NCI-H82 treated with DMSO at 0.1 percent for 48 hours (cell line): ENCODE measurements around the gene DMD.
"Not testable (repeated sequence)": the region's sequence is repeated elsewhere in the genome, so short reads cannot be mapped to it uniquely, and the experiment has no call there.

ENCODE experiments used
- DNase-seq: peaks from one replicate; lab custom pipeline; 2025; ENCODE audit not compliant: unreplicated experiment; lab: John Stamatoyannopoulos, UW

Gene DMD

DNA sequence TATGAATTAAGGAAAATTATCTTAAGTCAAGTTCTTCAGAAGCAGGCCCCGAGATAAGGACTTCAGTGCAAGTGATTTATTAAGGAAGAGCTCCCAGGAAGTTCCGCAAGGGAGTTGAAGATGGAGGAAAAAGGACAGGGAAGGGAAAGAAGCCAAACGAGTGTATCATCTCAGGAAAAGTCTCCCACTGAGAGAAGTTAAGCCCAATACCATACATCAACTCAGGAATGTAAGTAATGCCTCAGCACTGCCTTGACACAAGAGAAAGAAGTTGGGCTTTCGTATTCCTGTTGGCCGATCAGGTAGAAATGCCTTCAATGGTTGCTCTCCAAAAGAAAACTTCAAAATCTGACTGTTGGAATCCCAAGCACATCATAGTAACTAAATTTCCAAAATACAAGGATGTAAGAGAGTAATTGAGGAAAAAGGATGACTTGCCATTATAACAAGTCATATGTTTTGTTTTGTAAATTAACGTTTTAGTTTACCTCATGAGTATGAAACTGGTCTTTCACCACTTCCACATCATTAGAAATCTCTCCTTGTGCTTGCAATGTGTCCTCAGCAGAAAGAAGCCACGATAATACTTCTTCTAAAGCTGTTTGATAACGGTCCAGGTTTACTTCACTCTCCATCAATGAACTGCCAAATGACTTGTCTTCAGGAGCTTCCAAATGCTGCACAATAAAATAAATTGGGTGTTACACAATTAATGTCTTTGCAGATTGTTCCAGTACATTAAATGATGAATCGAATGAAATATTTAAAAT is 566.7 kb downstream of the DMD start:
- no peak for DNase-seq

DNA sequence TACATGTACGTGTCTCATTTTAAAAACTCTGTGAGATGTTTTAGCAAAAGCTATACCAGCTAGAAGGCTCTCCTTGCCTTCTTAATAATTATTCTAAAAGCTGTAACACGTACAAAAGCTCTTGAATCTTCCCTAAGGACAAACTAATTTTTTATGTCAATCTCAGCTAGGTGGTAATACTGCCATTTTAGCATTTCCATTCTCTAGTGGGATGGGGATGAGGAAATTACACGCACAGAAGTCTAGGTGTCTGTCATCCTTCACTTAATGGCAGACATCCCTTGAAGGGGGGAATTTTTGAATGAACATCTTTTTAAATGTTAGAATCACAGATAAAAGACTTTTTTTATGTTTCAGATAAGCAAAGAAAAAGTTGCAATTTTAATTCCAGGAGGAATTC is 569.1 kb downstream of the DMD start:
- DNase-seq, result no peak

DNA sequence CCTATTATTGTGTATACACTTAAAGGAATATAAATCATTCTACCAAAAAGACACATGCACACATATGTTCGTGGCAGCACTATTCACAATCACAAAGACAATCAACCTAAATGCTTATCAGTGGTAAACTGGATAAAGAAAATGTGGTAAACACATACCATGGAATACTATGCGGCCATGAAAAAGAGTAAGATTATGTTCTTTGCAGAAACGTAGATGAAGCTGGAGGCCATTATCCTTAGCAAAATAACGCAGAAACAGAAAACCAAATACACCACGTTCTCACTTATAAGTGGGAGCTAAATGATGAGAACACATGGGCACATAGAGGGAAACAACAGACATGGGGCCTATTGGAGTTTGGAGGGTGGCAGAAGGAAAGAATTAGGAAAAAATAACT is 593.2 kb downstream of the DMD start:
- no peak for DNase-seq

DNA sequence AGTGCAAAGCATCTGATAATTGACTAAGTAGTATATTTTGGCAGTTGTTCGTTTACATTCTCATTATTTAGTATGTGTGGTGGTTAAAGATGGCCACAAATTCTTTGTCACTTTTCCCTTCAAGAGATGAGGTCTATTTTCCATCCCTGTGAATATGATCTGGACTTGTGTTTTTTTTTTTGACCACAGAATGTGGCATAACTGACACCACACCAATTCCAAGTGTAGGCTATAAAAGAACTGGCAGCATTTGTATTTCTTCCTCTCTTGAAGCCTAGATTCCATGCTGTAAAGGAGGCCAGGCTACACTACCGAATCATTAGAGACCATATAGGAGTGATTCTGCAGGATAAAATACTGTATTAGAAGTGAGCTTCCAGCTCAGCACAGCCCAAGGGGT is 596.6 kb downstream of the DMD start:
- no peak for DNase-seq

DNA sequence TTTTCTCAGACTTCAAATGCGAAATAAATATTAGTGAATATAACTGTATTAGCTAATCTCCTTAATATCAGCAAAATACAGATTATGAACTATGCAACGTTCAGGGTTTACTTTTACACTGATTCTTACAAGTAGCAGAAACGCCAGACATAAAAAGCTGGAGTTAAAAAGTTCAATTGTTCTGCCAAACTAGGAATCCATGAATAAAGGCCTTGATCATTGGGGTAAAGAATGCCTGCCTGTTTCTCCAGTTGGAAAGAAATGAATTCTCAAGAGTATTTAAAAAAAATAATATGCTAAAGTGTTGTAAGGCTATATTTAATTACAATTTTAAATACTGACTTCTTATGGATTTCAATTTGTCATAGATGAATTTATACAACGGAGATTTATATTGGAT is 612.2 kb downstream of the DMD start:
- no peak for DNase-seq

DNA sequence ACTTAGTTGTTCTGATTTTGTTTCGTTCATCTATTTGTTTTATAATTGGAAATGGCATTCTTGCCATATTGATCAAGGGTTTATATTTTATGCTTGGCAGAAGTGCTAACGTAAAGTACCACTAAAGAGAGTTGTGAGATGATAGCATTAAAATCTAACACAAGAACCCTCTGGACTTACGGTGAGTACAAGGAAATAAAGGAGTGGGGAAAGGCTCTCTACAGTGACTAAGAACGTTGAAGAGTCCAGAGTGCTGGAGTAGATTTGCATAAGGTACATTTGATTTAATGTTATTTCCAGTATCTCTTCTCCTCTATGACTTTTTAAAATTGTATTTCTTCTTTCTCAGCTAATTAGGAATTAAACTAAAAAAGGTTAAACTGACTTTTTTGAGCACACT is 612.6 kb downstream of the DMD start:
- DNase-seq, result no peak

DNA sequence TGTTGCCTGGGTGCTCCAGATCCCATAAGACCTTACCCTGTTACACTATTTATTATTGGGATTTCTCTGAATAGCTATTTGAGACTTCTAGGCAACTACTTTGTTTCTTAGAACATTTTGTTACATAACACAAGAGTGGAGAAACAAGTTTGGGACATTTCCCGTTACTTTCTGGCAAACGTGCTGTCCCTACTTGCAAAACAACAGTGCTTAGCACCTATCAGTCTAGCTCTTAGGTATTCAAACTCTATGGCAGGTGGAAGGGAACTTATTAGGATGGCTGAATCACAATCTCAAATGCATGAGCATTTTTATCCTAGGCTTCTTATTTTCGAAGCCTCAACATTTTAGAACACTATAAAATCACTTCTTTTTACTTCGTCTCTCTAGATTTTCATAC is 613.6 kb downstream of the DMD start:
- no peak for DNase-seq

DNA sequence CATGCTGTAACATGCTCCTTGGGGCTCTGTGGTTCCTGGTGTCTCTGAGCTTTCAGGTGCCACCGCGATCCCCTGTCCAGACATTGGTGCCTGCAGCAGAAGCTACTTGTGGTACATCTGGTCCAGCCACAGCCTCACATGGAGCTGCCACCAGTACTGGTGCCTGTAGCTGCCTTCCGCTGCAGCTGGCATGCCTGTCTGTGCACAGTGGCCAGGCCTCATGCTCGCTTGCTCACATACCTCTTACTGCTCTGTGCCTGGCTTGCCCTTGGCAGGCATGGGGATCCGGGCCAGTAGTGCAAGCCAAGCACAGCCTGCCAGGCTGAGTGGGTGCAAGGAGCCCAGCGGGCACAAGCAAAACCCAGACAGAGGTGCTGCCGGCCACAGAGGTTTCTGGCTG is 618.6 kb downstream of the DMD start:
- DNase-seq, result no peak

DNA sequence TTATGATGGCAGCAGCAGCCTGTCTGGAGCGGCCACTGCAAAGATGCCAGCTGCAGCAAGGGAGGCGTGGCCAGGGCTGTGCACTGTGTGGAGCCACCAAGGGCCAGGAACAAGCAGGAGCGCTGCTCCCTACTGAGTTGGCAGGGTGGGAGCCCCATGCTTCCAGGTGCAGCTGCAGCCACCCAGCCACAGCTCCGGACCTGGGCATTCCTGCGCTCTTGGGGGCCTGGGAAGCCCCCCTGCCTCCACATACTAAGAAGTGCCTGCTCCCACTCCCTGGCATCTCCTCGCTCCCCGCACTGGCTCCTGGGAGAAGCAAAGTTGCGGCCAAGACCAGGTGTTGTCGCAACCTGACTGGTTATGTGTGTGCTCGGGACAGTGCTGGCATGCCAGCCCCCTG is 619.8 kb downstream of the DMD start:
- DNase-seq, result no peak

DNA sequence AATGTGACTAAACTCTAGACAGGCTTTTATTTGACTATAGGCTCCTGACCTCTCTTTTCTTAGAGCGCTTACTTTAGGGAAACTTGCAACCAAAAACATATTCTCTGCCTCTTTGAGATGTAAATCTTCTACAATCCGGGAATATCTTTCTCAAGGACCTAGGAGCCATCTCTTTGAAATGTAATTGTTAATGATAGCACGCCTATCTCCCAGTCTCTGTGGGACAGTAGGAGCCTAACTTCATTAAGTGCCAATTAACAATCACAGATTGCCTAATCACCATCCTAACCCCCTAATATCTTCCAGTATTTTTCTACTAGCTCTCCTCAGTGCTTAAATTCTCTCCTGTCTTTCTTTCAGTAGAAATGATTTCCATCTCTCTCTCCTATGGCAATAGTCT is 628.6 kb downstream of the DMD start:
- DNase-seq, result no peak

DNA sequence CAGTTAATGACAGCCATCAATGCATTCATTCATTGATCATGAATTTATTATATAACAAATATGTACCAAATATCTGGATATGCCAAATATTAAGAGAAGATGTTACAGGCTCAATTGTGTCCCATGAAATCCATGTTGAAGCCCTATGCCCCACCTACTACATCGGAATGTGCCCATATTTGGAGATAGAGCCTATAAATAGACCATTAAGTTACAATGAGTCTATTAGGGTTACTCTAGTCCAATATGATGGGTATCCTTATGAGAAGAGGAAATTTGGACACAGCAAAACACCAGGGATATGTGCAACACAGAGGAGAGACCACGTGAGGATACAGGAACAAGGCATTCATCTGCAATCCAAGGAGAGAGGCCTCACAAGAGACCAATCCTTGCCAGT is 634.5 kb downstream of the DMD start:
- no peak for DNase-seq

DNA sequence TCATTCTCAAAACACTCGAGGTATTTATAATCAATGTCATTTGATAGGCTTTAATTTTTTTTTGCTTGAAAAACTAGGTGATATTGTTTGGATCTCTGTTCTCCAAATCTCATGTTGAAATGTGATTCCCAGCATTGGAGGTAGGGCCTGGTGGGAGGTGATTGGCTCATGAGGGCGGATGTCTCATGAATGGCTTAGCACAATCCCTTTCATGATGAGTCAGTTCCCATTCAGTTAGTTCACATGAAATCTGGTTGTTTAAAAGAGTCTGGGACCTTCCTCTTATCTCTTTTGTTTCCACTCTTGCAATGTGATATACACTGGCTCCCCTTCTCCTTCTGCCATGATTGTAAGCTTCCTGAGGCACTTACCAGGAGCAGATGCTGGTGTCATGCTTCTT is 638.7 kb downstream of the DMD start:
- no peak for DNase-seq

DNA sequence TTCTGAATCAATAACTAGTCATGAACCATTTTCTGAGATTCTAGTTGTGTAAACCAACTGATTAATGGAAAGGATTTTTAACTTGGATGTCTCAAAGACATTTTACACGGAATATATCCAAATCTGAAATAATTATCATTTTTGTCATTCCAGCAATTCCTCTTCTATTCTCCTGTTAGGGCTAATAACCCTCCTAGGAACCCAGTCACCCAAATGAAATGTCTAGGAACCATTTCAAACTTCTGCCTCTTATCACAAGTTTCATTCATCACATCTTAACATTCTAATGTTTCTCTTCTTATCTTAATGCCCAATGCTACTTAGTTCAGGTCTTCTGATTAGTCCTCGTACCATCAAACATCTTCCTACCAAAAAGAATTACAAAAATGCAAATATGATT is 639.8 kb downstream of the DMD start:
- no peak for DNase-seq

DNA sequence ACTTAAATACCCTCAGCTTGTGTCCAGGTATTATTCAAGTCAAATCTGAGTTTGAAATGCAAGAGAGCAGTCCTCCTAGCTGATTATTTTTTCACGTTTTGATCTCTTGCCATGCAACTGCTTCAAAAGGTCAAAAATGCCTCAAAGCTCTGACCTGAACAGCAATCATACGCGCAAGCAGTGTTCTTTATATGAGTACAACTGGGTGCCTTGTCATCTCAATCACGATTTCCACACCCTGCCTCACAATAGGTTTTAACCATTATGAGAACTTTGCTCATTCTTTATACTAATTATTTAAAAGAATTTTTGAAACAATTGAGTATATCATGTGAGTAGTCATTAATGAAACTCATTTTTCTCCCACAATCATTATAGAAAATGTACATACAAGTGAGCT is 649.1 kb downstream of the DMD start:
- no peak for DNase-seq

DNA sequence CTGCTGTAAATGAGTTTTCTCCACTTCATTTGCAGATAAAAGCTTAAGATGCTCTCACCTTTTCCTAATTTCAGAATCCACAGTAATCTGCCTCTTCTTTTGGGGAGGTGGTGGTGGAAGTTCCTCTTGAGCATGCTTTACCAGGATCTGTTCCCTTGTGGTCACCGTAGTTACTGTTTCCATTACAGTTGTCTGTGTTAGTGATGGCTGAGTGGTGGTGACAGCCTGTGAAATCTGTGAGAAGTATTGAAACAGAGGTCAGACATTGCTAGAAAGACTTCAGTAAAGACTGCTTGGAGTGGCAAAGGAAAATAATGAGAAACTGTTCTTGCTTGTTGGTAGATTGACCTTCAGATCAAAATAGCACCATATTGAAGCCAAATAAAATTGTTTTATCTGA is 666.2 kb downstream of the DMD start:
- no peak for DNase-seq

DNA sequence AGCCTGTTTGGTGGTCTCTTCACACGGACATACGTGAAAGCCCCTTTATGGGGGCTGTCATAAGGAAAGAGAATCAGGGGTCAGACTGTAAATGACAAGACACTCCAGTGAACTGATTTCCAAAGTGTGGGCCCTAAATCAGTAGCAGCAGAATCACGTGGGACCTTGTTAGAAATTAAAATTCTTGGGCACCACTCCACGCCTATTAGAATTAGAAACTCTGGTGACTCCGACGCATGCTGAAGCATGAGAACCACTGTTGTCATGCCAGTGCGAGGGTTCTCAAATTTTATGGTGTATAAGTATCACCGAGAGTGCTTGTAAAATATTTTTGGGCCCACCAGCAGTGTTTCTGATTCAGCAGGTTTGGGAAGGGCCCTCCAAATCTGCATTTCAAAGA is 672.8 kb downstream of the DMD start:
- no peak for DNase-seq

DNA sequence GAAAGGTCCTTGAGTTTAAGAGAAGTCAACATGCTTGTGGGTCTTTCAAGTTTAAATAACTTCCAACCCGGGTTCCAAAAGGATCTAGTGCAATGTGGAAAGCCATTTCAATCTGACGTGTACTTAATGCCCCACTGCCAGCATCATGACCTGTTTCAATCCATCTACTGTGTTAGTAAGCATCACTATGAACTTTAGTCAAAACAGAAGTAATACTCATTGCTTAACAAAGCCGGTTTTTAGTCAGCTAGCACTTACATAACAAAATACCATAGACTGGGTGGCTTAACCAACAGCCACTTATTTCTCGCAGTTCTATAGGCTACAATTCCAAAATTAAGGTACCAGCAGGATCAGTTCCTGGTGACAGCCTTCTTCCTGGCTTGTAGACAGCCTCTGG is 677.5 kb downstream of the DMD start:
- DNase-seq, result no peak

DNA sequence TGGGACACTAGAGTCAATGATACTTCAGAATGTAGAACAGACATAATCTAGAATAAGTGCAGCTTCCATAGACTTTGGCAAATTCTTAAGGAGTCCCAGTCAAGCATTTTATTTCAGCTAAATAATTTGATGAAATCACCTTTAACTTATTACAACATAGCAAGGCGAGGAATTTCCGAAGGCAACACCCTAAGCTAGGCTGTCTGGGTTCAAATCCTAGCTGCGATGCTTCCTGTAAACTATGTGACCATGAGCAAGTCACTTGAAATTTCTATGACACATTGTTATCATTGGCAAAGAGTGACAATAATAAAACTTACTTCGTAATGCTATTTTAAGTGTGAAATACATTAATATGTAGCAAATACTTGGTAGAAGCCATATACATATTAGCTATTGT is 679.1 kb downstream of the DMD start:
- no peak for DNase-seq

DNA sequence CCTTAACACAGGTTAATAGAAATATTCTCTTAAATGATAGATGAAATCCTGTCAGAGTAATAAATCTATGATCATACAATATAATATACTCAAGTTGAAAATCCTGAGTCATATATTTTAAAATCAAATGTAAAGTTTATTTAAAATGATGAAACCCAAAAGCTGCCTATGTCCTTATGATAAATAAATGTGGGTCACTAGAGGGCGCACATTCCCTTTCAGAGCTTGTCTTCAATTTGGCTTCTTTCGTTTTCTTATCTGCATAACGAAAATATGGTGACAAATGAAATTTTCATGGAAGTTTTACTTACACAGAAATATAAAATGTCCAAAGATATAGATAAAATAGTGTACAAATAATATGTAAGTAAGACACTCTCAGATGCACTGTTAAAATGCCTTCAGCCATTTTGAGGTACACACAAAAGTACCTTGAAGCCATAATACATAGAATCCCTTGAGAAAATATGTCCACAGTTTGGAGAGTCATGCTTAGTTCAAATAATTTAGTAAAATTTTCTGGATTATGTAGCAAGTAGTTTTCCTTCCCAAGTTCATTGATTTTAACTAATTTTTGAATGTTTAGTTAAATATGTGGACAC is 680.4 kb downstream of the DMD start:
- DNase-seq, result peak; percentile 39

DNA sequence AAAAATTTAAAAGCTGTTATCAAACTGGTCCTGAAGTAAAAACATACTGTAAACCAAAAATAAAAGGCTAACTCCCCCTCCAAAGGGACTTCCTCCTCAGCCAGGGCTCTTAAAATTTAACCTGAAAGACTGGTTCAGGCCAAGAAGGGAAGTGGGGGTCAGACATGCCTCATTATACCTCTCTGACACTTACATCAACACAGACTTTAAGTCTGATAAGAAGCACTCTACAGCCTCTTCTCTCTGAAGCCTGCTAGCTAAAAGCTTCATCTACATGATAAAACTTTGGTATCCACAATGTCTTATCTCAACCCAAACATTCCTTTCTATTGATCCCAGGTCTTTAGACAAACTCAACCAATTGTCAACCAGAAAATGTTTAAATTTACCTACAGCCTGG is 682.9 kb downstream of the DMD start:
- not testable (repeated sequence) for DNase-seq

DNA sequence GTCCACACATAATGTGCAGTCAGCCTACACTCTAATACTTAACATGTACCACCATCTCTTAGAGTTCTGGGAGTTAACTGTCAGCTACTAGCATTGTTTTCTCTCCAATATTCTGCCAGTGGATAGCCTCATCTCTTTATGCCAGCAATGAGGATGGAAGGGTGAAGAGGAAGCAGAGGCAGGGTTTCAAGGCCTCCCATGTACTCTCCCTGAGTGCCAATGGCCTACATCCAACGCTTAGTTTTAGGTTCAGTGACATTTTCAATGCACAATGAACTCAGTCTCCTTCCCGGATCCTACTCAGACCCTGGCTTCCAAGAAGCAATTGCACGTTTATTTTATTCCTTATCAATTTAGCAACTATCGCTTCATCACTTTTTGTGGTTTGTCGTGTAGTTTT is 686.1 kb downstream of the DMD start:
- DNase-seq, result no peak

DNA sequence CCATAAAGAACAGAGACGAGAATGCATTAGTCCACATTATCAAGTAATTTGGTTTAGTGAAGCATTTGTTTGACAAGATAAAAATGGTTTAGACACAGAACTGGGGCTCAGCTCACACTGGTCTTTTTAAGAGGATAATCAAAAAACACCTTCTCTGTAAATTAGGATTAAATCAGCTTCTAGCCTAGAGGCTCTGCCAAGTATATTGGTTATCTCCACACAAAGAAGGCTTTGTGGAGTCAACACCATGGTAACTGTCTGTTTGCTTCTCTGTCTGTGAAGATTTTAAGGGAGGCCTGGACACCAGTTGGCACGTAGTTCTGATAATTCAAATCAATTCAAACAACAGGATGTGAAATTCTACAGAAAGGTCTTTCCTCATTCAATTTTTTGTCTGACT is 687.0 kb downstream of the DMD start:
- DNase-seq, result peak; percentile 52

DNA sequence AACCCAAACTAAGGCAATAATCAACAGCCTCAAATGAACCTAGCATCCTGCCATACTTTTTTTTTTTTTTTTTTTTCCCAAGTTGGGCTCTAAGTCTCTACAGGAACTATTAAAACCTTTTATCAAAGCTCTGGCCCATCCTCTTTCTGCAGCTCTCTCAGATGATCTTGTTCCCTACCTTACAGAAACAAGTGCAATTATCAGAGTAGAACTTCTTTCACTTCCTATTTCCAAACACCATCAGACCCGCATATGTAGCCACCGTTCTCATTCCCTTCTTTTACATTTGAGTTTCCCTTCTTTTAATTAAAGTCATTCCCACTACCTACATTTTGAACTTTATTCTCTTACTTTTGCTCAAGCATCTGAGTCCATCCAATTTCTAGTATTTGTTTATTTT is 690.6 kb downstream of the DMD start:
- DNase-seq, result no peak
